CD14-positive monocyte (primary cell): Measurements from ENCODE around the gene PDLIM5. TPM values are rescaled to one million over a fixed set of nuclear protein-coding genes. Genes with fewer than 3 reads are reported as not detected.

ENCODE experiments used
- DNase-seq, 3 donors: peaks; one replicate each; pipeline ENCODE4 v3.0.0-alpha.2; 2011 to 2022
- H2AFZ ChIP-seq: 2 replicates; pipeline ENCODE4 v1.6.0; 2012; ENCODE audit warnings: mild to moderate bottlenecking, low read depth, low read length, inconsistent platforms; ENCODE audit not compliant: insufficient read depth, poor library complexity, severe bottlenecking
- H3K27ac ChIP-seq, 2 donors: 1 replicate in 1 of 2; 2 replicates in 1 of 2; pipeline ENCODE4 v1.5.1; 2012 to 2013; ENCODE audit warnings: low read length in 2 of 2, control low read depth in 1 of 2, inconsistent platforms in 1 of 2, low read depth in 1 of 2, mild to moderate bottlenecking in 1 of 2
- H3K27me3 ChIP-seq, 2 donors: one replicate each; pipeline versions ENCODE4 v1.6.0 to v1.6.1; 2011 to 2013; ENCODE audit warnings: low read length in 2 of 2; ENCODE audit not compliant: control insufficient read depth in 2 of 2, insufficient read depth in 2 of 2
- H3K36me3 ChIP-seq, 2 donors: replicated peaks in 1 of 2; 1 replicate in 1 of 2; 2 replicates in 1 of 2; pipeline versions ENCODE4 v1.5.1 to v1.6.1; 2012 to 2013; ENCODE audit warnings: low read length in 2 of 2, control low read depth in 1 of 2, inconsistent platforms in 1 of 2, mild to moderate bottlenecking in 1 of 2; ENCODE audit not compliant: insufficient read depth in 2 of 2, control insufficient read depth in 1 of 2
- H3K4me1 ChIP-seq, 2 donors: 1 replicate in 1 of 2; 2 replicates in 1 of 2; pipeline versions ENCODE4 v1.5.1 to v1.6.1; 2012 to 2013; ENCODE audit warnings: low read length in 2 of 2, control low read depth in 1 of 2, inconsistent platforms in 1 of 2, mild to moderate bottlenecking in 1 of 2, moderate library complexity in 1 of 2; ENCODE audit not compliant: insufficient read depth in 2 of 2, control insufficient read depth in 1 of 2
- H3K4me2 ChIP-seq: replicated peaks from 2 replicates; pipeline ENCODE3; 2012; ENCODE audit warnings: low read length, moderate library complexity, mild to moderate bottlenecking; ENCODE audit not compliant: poor library complexity, severe bottlenecking; ENCODE audit errors: extremely low read depth
- H3K4me3 ChIP-seq, 3 experiments: fragments of 200-600 bp in 1 of 3; sonication (generic) in 1 of 3; replicated peaks in 1 of 3; 1 replicate in 2 of 3; 2 replicates in 1 of 3; pipeline ENCODE4 v1.5.1; 2011 to 2013; ENCODE audit warnings: low read length in 3 of 3, mild to moderate bottlenecking in 3 of 3, control low read depth in 2 of 3, low read depth in 2 of 3, inconsistent platforms in 1 of 3, moderate library complexity in 1 of 3
- H3K79me2 ChIP-seq: 2 replicates; pipeline ENCODE4 v1.6.0; 2012; ENCODE audit warnings: mild to moderate bottlenecking, control low read depth, inconsistent platforms, low read length, moderate library complexity; ENCODE audit not compliant: insufficient read depth
- H3K9ac ChIP-seq: 2 replicates; pipeline ENCODE4 v1.6.0; 2017; ENCODE audit warnings: low read length, mild to moderate bottlenecking; ENCODE audit not compliant: insufficient read depth, poor library complexity, severe bottlenecking
- H3K9me3 ChIP-seq, 2 donors: replicated peaks in 1 of 2; 1 replicate in 1 of 2; 2 replicates in 1 of 2; pipeline versions ENCODE4 v1.5.1 to v1.6.1; 2012 to 2013; ENCODE audit warnings: low read length in 2 of 2, control low read depth in 1 of 2; ENCODE audit not compliant: control insufficient read depth in 1 of 2, insufficient read depth in 1 of 2
- H4K20me1 ChIP-seq: 2 replicates; pipeline ENCODE4 v1.6.0; 2012; ENCODE audit warnings: mild to moderate bottlenecking, low read length, control low read depth, moderate library complexity; ENCODE audit not compliant: insufficient read depth
- H3K27ac Mint-ChIP-seq, 7 donors: one replicate each; pipeline ENCODE4 v1.8.0; 2020; ENCODE audit warnings: mild to moderate bottlenecking in 7 of 7, mixed read lengths in 7 of 7, moderate library complexity in 6 of 7, inconsistent platforms in 2 of 7
- H3K27me3 Mint-ChIP-seq, 3 donors: one replicate each; pipeline ENCODE4 v1.8.0; 2021 to 2022; ENCODE audit warnings: low read depth in 3 of 3, mild to moderate bottlenecking in 3 of 3, mixed read lengths in 3 of 3, moderate library complexity in 3 of 3, inconsistent platforms in 1 of 3
- H3K36me3 Mint-ChIP-seq, 2 donors: one replicate each; pipeline ENCODE4 v1.8.0; 2020; ENCODE audit warnings: mixed read lengths in 2 of 2, inconsistent platforms in 1 of 2, mild to moderate bottlenecking in 1 of 2
- H3K4me1 Mint-ChIP-seq: one replicate; pipeline ENCODE4 v1.8.0; 2020; ENCODE audit warnings: mild to moderate bottlenecking, mixed read lengths
- H3K4me3 Mint-ChIP-seq, 2 donors: one replicate each; pipeline ENCODE4 v1.8.0; 2020; ENCODE audit warnings: mild to moderate bottlenecking in 2 of 2, mixed read lengths in 2 of 2, moderate library complexity in 1 of 2
- H3K9me3 Mint-ChIP-seq, 7 donors: one replicate each; pipeline ENCODE4 v1.8.0; 2020 to 2022; ENCODE audit warnings: mixed read lengths in 7 of 7, mild to moderate bottlenecking in 6 of 7, moderate library complexity in 6 of 7, inconsistent platforms in 2 of 7
- CTCF ChIP-seq: fragments of 200-600 bp; IDR thresholded peaks from one replicate; pipeline ENCODE4 v1.8.0; 2022; ENCODE audit warnings: antibody characterized with exemption, mild to moderate bottlenecking
- WGBS: methylation state at CpG from one replicate; pipeline ENCODE4 v1.1.5; 2013; ENCODE audit warnings: missing lambda C conversion rate; ENCODE audit not compliant: insufficient coverage; 5-methylcytosine and 5-hydroxymethylcytosine counted together
- intact Hi-C, 2 donors: fragments of 100-400 bp; cut with micrococcal nuclease; formaldehyde crosslinking; loops; one replicate each; pipeline versions ENCODE4 v1.15.0 to v1.15.1; 2023
- polyA plus RNA-seq, 3 donors: library from polyadenylated mRNA; depleted of rRNA in 1 of 3; unstranded in 2 of 3; stranded (reverse) in 1 of 3; fragments of 300-500 nt in 2 of 3; fragments of >200 nt in 1 of 3; fragmentation: Illumina TruSeq in 2 of 3; gene quantifications; 1 replicate in 2 of 3; 2 replicates in 1 of 3; pipeline ENCODE4 v1.2.3, GENCODE V29; 2012 to 2021

PDLIM5 gene
- polyA plus RNA-seq, 3 donors = 75.3 to 105 (median 80.9) TPM

DNA sequence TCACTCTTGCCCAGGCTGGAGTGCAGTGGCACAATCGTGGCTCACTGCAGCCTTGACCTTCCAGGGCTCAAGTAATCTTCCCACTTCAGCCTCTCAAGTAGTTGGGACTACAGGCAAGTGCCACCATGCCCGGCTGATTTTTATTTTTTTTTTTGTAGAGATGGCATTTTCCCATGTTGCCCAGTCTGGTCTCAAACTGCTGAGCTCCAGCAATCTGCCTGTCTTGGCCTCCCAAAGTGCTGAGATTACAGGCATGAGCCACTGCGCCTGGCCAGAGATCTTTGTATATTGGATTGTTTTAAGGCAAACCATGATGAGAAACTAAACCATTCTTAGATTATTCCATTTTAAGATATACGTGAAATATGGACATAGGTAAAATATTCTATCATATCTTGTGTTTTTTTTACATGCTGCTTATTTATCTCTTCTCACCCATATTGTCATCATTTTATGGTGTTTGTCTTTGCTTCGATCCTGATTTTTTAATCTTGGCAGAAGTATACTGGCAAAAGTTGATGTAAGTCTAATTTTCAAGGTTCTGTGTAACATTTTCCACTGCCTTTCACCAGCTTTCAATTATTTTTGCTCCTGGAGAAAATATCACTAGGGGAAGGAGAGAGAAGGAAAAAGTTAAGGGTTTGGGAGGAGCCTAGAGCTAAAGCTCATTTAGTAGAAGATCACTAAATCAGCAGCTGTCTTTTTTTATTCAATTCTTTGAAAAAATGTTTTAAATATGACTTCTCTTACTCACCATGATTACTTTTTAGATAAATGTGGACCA, 27.8 kb downstream of the PDLIM5 start:
- H3K4me1 ChIP-seq = peaks cover 0 to 8% of the 10 kb centered on the region in 2 donors
- H3K9me3 ChIP-seq = no peaks in the 10 kb centered on the region
- no peak overlapping the region for H3K27ac ChIP-seq
- Mint-ChIP-seq H3K4me3 (no peak overlapping the region), H3K36me3 (peaks cover 6 to 11% of the 10 kb centered on the region in 2 donors), H3K27me3 (peaks cover 0 to 1% (median 0%) of the 10 kb centered on the region in 3 donors), H3K9me3 (no peaks in the 10 kb centered on the region), H3K4me1 (peaks cover 13% of the 10 kb centered on the region), H3K27ac (peak overlapping the region in 1 of 7 donors; percentile 17)
- H3K4me3 ChIP-seq = no peak overlapping the region
- no peak for DNase-seq
- H3K27me3 ChIP-seq = no peaks in the 10 kb centered on the region
- no peak overlapping the region for H3K9ac ChIP-seq
- no CpG with 5 or more reads among the region's 5 CpGs for WGBS
- no peak overlapping the region for H3K4me2 ChIP-seq
- no peak overlapping the region for H2AFZ ChIP-seq
- intact Hi-C loops = no loop called here
- no peaks in the 10 kb centered on the region for H3K79me2 ChIP-seq
- TF ChIP-seq CTCF = no peak
- peaks cover 83% of the 10 kb centered on the region for H4K20me1 ChIP-seq
- H3K36me3 ChIP-seq = no peaks in the 10 kb centered on the region

DNA sequence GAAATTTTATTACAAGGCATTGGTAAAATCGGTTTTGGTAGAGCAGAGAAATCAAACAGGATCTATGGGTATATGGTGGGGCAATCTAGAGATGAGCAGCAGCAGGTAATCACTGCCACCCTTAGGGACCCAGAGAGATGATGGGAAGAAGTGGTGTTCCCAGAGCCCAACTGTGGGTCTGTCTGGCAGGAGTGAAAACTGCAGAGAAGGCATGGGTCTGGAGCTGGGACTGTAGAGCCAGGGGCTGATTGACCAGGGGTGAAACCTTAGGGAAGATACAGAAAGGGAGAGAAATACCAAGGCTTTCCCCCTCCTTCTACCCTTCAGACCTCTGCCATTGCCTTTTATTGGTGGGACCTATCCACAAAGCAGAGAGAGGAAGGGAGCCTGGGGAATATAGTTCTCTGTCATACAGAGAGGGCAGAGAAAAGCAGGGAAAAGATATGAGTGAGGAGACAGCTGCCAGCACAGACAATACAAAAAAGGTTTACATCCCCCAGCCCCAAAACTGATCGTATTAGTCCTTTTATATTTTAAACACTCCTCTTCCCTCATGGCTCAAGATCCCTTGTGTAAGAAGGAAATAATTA, 28.7 kb downstream of the PDLIM5 start:
- Mint-ChIP-seq H3K4me3 (peak overlapping the region in 1 of 2 donors; percentile 14), H3K4me1 (peaks cover 22% of the 10 kb centered on the region), H3K27ac (peak overlapping the region in 1 of 7 donors; percentile 70), H3K27me3 (peaks cover 0 to 1% (median 0%) of the 10 kb centered on the region in 3 donors), H3K9me3 (no peaks in the 10 kb centered on the region), H3K36me3 (peaks cover 10 to 13% of the 10 kb centered on the region in 2 donors)
- Histone ChIP-seq H4K20me1 (peaks cover 83% of the 10 kb centered on the region), H3K27me3 (no peaks in the 10 kb centered on the region), H3K79me2 (no peaks in the 10 kb centered on the region), H3K27ac (no peak overlapping the region), H3K36me3 (no peaks in the 10 kb centered on the region), H3K9me3 (no peaks in the 10 kb centered on the region), H3K4me2 (no peak overlapping the region), H3K4me1 (peaks cover 7 to 18% of the 10 kb centered on the region in 2 donors), H3K4me3 (no peak overlapping the region), H2AFZ (no peak overlapping the region), H3K9ac (no peak overlapping the region)
- no peak for DNase-seq
- 100% methylated on average over 1 of the region's 2 CpGs for WGBS
- intact Hi-C loops = no loop called here
- no peak for TF ChIP-seq CTCF
